Neural cell (in vitro differentiated cells): ENCODE results near the gene MTNR1A. TPM values are rescaled to one million over a fixed set of nuclear protein-coding genes. Genes with fewer than 3 reads are reported as not detected.

Experiments used
- H2AFZ ChIP-seq: fragments of 200-600, 300-800 bp; sonication (generic), shearing (Covaris generic); 2 replicates; pipeline ENCODE4 v1.6.0; 2014; ENCODE audit warnings: low read depth, mild to moderate bottlenecking, antibody characterized with exemption, low read length, moderate library complexity
- H3F3A ChIP-seq: fragments of 200-600 bp; shearing (Covaris generic); 2 replicates; pipeline ENCODE4 v1.6.1; 2016; ENCODE audit warnings: mild to moderate bottlenecking, moderate library complexity, mixed read lengths, antibody characterized with exemption, low read length; ENCODE audit not compliant: insufficient read depth, poor library complexity, severe bottlenecking
- H3K27ac ChIP-seq: fragments of 200-600, 300-800 bp; sonication (generic), shearing (Covaris generic); 2 replicates; pipeline ENCODE4 v1.5.1; 2014; ENCODE audit warnings: mild to moderate bottlenecking, low read length, moderate library complexity
- H3K27me3 ChIP-seq: fragments of 300-800, 200-600 bp; sonication (generic), shearing (Covaris generic); 2 replicates; pipeline ENCODE4 v1.6.0; 2014; ENCODE audit warnings: mild to moderate bottlenecking, low read depth, low read length, moderate library complexity; ENCODE audit not compliant: insufficient read depth
- H3K36me3 ChIP-seq: fragments of 300-800, 200-600 bp; sonication (generic), shearing (Covaris generic); 2 replicates; pipeline ENCODE4 v1.5.1; 2014; ENCODE audit warnings: mild to moderate bottlenecking, antibody characterized with exemption, low read length, moderate library complexity; ENCODE audit not compliant: insufficient read depth
- H3K4me2 ChIP-seq: fragments of 300-800, 200-600 bp; sonication (generic), shearing (Covaris generic); 2 replicates; pipeline ENCODE4 v1.6.0; 2014; ENCODE audit warnings: mild to moderate bottlenecking, low read length
- H3K4me3 ChIP-seq: fragments of 300-800, 200-600 bp; sonication (generic), shearing (Covaris generic); 2 replicates; pipeline ENCODE4 v1.5.1; 2014; ENCODE audit warnings: mild to moderate bottlenecking, low read length, moderate library complexity
- H3K79me2 ChIP-seq: fragments of 200-600 bp; shearing (Covaris generic); replicated peaks from 2 replicates; pipeline ENCODE4 v1.6.0; 2014; ENCODE audit warnings: mild to moderate bottlenecking, low read length, moderate library complexity; ENCODE audit not compliant: insufficient read depth
- H3K9ac ChIP-seq: fragments of 300-800, 200-600 bp; sonication (generic), shearing (Covaris generic); 2 replicates; pipeline ENCODE4 v1.6.1; 2016; ENCODE audit warnings: mild to moderate bottlenecking, low read length, mixed read lengths
- H3K9me2 ChIP-seq: fragments of 200-600 bp; shearing (Covaris generic); 2 replicates; pipeline ENCODE4 v1.6.1; 2016; ENCODE audit warnings: mild to moderate bottlenecking, low read length, mixed read lengths; ENCODE audit not compliant: insufficient read depth
- H3K9me3 ChIP-seq: fragments of 200-600, 300-800 bp; sonication (generic), shearing (Covaris generic); 2 replicates; pipeline ENCODE4 v1.6.1; 2016; ENCODE audit warnings: mild to moderate bottlenecking, mixed run types, low read length, moderate library complexity, mixed read lengths
- H4K20me1 ChIP-seq: fragments of 200-600 bp; shearing (Covaris generic); 2 replicates; pipeline ENCODE4 v1.6.1; 2016; ENCODE audit warnings: mild to moderate bottlenecking, mixed run types; ENCODE audit not compliant: insufficient read depth
- CTCF ChIP-seq: fragments of 450-650 bp; IDR thresholded peaks from 2 replicates; pipeline ENCODE4 v1.5.1; 2014; ENCODE audit warnings: antibody characterized with exemption, mild to moderate bottlenecking, moderate library complexity; ENCODE audit not compliant: poor library complexity, severe bottlenecking
- EP300 ChIP-seq: fragments of 450-650 bp; conservative IDR thresholded peaks from 2 replicates; pipeline ENCODE4 v1.6.1; 2014; ENCODE audit warnings: antibody characterized with exemption, mild to moderate bottlenecking, moderate library complexity; ENCODE audit not compliant: poor library complexity, severe bottlenecking
- EZH2 ChIP-seq: fragments of 200-600, 300-800 bp; shearing (Covaris generic), sonication (generic); IDR thresholded peaks from 2 replicates; pipeline ENCODE4 v1.6.1; 2014; ENCODE audit warnings: antibody characterized with exemption, low read length, borderline replicate concordance, mild to moderate bottlenecking; ENCODE audit not compliant: insufficient read depth, poor library complexity, severe bottlenecking
- MXI1 ChIP-seq: fragments of 450-650 bp; conservative IDR thresholded peaks from 2 replicates; pipeline ENCODE4 v1.6.1; 2014; ENCODE audit warnings: antibody characterized with exemption, mild to moderate bottlenecking; ENCODE audit not compliant: poor library complexity, severe bottlenecking
- POLR2AphosphoS5 ChIP-seq: IDR thresholded peaks from 2 replicates; pipeline ENCODE4 v1.6.1; 2012
- RAD21 ChIP-seq: fragments of 450-650 bp; conservative IDR thresholded peaks from 2 replicates; pipeline ENCODE4 v1.6.1; 2014; ENCODE audit warnings: antibody characterized with exemption, mild to moderate bottlenecking, moderate library complexity
- REST ChIP-seq: IDR thresholded peaks from 2 replicates; pipeline ENCODE4 v1.6.1; 2012; ENCODE audit warnings: borderline replicate concordance
- SMC3 ChIP-seq: fragments of 450-650 bp; conservative IDR thresholded peaks from 2 replicates; pipeline ENCODE4 v1.6.1; 2014; ENCODE audit warnings: antibody characterized with exemption, mild to moderate bottlenecking, moderate library complexity; ENCODE audit not compliant: poor library complexity
- TAF1 ChIP-seq: IDR thresholded peaks from 2 replicates; pipeline ENCODE4 v1.6.1; 2012; ENCODE audit warnings: low read depth
- polyA plus RNA-seq: library from polyadenylated mRNA; depleted of rRNA; stranded (reverse); fragments of >200 nt; gene quantifications from 2 replicates; pipeline ENCODE4 v1.2.3, GENCODE V29; 2014

Gene MTNR1A
- polyA plus RNA-seq, 1 donor from 2014 or later = not detected

- no peak overlapping the region for H3K4me3 ChIP-seq
- no peaks in the 10 kb centered on the region for H3K27me3 ChIP-seq
- H3K79me2 ChIP-seq = no peaks in the 10 kb centered on the region
- TF ChIP-seq RAD21 (no peak), MXI1 (no peak), CTCF (no peak), REST (no peak), POLR2AphosphoS5 (no peak), TAF1 (no peak), SMC3 (no peak), EZH2 (no peak), EP300 (no peak)
- H4K20me1 ChIP-seq = no peaks in the 10 kb centered on the region
- H3K9me3 ChIP-seq = peaks cover 5% of the 10 kb centered on the region
- no peak overlapping the region for H2AFZ ChIP-seq
- H3K4me2 ChIP-seq = no peak overlapping the region
- H3K9ac ChIP-seq = no peak overlapping the region
- no peaks in the 10 kb centered on the region for H3F3A ChIP-seq
- H3K36me3 ChIP-seq = no peaks in the 10 kb centered on the region
- H3K9me2 ChIP-seq = no peaks in the 10 kb centered on the region
- H3K27ac ChIP-seq = no peak overlapping the region
These were observed 54.6 kb downstream of the MTNR1A start for GRCh38 chr4:186500721-186501304.

DNA sequence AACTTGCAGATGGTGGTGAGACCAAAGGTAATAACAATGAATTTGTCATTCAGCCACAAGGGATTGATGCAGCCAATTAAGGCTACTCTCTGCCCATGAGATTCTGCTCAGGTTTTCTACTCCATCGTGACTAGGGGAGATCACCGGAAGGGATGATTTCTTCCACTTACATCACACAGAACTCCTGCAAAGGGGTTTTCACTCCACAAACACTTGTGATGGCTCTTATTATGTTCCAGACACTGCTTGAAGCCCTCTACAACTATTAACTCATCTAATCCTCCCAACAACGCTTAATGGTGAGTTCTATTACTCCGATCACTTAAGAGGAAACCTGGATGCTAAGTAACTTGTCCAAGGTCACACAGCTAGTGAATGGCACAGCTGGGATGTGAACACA lies 55.9 kb downstream of the MTNR1A start:
- no peaks in the 10 kb centered on the region for H3K79me2 ChIP-seq
- H3K27ac ChIP-seq = no peak overlapping the region
- no peaks in the 10 kb centered on the region for H3F3A ChIP-seq
- no peaks in the 10 kb centered on the region for H3K9me2 ChIP-seq
- H3K4me3 ChIP-seq = no peak overlapping the region
- peaks cover 5% of the 10 kb centered on the region for H3K9me3 ChIP-seq
- no peak overlapping the region for H2AFZ ChIP-seq
- no peak for TF ChIP-seq RAD21
- no peak for TF ChIP-seq REST
- TF ChIP-seq TAF1 = no peak
- no peak for TF ChIP-seq EZH2
- no peak for TF ChIP-seq POLR2AphosphoS5
- no peak for TF ChIP-seq CTCF
- TF ChIP-seq MXI1 = no peak
- no peak for TF ChIP-seq SMC3
- TF ChIP-seq EP300 = no peak
- no peaks in the 10 kb centered on the region for H3K36me3 ChIP-seq
- H3K27me3 ChIP-seq = no peaks in the 10 kb centered on the region
- H3K9ac ChIP-seq = no peak overlapping the region
- no peak overlapping the region for H3K4me2 ChIP-seq
- H4K20me1 ChIP-seq = no peaks in the 10 kb centered on the region
